ENCODE data around the gene SDF2L1.

The SDF2L1 gene

DNA sequence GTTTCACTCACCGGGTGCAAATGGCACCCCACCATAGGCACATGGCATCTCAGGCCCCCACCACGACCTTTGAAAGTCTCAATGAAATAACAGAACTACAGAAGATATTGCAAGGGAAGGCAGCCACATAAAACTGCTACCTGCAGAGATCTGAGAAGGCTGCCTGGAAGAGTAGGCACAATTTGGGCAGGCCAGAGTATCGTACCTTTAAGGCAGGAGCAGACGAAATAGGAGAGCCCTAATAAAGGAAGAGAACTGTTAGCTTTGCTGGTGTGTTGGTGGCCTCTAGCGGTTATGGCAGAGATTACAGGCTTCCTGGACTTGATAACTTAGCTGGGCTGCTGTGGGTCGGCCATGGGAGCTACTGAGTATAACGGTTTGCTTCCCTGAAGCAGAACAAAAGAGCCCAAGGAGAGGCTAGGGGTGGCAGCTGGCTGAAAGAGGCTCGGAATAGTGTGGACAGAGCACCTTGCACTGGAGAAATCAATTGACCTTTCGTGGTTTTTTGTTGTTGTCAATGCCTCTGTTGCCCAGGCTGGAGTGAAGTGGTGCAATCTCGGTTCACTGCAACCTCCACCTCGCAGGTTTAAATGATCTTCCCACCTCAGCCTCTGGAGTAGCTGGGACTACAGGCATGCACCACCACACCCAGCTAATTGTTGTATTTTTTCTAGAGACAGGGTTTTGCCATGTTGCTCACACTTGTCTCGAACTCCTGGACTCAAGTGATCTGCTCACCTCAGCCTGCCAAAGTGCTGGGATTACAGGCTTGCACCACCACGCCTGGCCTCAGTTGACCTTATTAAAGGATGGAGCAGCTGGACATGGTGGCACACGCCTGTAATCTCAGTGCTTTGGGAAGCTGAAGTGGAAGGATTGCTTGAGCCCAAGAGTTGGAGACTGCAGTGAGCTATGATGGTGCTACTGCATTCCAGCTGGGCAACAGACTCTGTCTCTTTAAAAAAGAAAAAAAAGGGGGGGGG is 4.8 kb downstream of the SDF2L1 start:
- Histone ChIP-seq H3K4me1 (ENCODE audit: control insufficient read depth in 1 of 2, insufficient read depth in 1 of 2, low read depth in 1 of 2, low read length in 1 of 2) (peaks cover 22 to 26% of the 10 kb centered on the region in 2 experiments), H3K4me3 (ENCODE audit: low read depth in 1 of 2, low read length in 1 of 2) (no peak overlapping the region), H3K27ac (no peak overlapping the region), H3K27me3 (peaks cover 19% of the 10 kb centered on the region), H3K9me3 (no peaks in the 10 kb centered on the region), H3K36me3 (no peaks in the 10 kb centered on the region)
- peak; percentile 94 for TF ChIP-seq CTCF (IDR thresholded peaks at IDR 0.05)

GRCh38 chr22:21650280-21650679 is 8.2 kb downstream of the SDF2L1 start:
- Histone ChIP-seq H3K4me3 (ENCODE audit: low read depth in 1 of 2, low read length in 1 of 2) (no peak overlapping the region), H3K27me3 (peaks cover 38% of the 10 kb centered on the region), H3K27ac (no peak overlapping the region), H3K36me3 (no peaks in the 10 kb centered on the region), H3K4me1 (ENCODE audit: control insufficient read depth in 1 of 2, insufficient read depth in 1 of 2, low read depth in 1 of 2, low read length in 1 of 2) (peaks cover 17 to 20% of the 10 kb centered on the region in 2 experiments), H3K9me3 (no peaks in the 10 kb centered on the region)
- no peak for TF ChIP-seq CTCF (IDR thresholded peaks at IDR 0.05)

DNA sequence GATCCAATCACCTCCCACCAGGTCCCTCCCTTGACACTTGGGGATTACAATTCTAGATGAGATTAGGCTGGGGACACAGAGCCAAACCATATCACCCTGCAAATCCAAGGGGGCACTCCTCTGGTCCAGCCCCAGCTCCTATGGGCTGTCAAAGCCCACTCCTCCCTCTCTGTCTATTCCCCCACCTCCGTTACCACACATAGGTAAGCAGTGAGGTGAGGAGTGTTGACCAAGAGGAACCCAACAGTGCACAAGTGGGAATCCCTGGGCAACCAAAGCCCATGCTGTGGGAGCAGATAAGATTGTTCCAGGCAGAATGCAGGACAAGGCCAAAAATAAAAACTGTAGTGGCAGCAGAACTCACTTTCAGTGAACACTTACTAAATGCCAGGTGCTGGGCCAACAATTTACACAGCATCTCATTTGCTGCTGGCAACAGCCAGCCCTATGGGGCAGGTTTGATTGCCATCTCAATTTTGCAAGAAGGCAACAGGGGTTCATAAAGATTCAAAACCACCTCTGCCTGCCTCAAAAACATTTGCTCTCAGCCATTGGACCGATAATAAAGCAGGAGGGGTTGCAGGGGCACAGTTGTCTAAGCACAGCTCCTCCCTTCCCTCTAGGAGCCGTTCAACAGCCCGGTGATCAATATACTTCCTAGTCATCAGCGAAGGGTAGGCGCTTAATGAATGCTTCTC is 8.9 kb downstream of the SDF2L1 start:
- H3K27me3 ChIP-seq, result peaks cover 38% of the 10 kb centered on the region
- peak overlapping the region; percentile 70 to 79 for H3K4me3 ChIP-seq (ENCODE audit: low read depth in 1 of 2, low read length in 1 of 2)
- peaks cover 17 to 20% of the 10 kb centered on the region in 2 experiments for H3K4me1 ChIP-seq (ENCODE audit: control insufficient read depth in 1 of 2, insufficient read depth in 1 of 2, low read depth in 1 of 2, low read length in 1 of 2)
- H3K36me3 ChIP-seq, result no peaks in the 10 kb centered on the region
- H3K9me3 ChIP-seq, result no peaks in the 10 kb centered on the region
- H3K27ac ChIP-seq, result no peak overlapping the region
- TF ChIP-seq CTCF (IDR thresholded peaks at IDR 0.05), result no peak

DNA sequence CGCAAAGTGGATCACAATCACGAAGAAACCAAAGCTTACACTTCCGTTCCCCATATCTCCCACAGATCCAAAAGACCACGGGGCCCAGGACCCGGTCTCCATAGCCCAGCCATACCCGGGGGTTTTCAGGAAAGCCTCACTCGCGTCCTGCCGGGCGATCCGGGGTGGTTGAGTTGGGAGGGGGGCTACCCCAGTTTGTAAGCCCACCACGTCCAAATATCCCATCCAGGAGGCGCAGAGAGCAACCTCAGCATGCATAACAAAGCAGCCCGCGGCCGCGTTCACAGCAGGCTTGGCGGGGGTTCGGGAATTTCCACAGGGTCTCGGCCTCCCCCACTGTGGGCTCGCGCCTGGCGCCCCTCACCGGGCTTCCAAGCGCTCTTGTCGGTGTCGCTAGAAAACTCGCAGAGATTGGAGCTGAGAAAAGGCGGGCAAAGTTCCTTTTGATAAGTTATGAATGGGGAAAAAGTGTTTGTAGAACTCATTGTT is 9.5 kb downstream of the SDF2L1 start:
- Histone ChIP-seq H3K4me3 (ENCODE audit: low read depth in 1 of 2, low read length in 1 of 2) (peak overlapping the region; percentile 70 to 79), H3K9me3 (no peaks in the 10 kb centered on the region), H3K27ac (no peak overlapping the region), H3K27me3 (peaks cover 41% of the 10 kb centered on the region), H3K4me1 (ENCODE audit: control insufficient read depth in 1 of 2, insufficient read depth in 1 of 2, low read depth in 1 of 2, low read length in 1 of 2) (peaks cover 17 to 22% of the 10 kb centered on the region in 2 experiments), H3K36me3 (no peaks in the 10 kb centered on the region)
- no peak for TF ChIP-seq CTCF (IDR thresholded peaks at IDR 0.05)

GRCh38 chr22:21652010-21652546 is 10.0 kb downstream of the SDF2L1 start:
- TF ChIP-seq CTCF (IDR thresholded peaks at IDR 0.05), result peak; percentile 10
- peaks cover 19 to 24% of the 10 kb centered on the region in 2 experiments for H3K4me1 ChIP-seq (ENCODE audit: control insufficient read depth in 1 of 2, insufficient read depth in 1 of 2, low read depth in 1 of 2, low read length in 1 of 2)
- peak overlapping the region; percentile 30 for H3K27ac ChIP-seq
- H3K4me3 ChIP-seq (ENCODE audit: low read depth in 1 of 2, low read length in 1 of 2), result peak overlapping the region; percentile 70 to 79
- no peaks in the 10 kb centered on the region for H3K9me3 ChIP-seq
- no peaks in the 10 kb centered on the region for H3K36me3 ChIP-seq
- H3K27me3 ChIP-seq, result peaks cover 45% of the 10 kb centered on the region

Measured in neutrophil (primary cell).